GM18870 (cell line): ENCODE measurements around the gene ADGRV1.

Experiments
- ATAC-seq: cut with Tn5 transposase; IDR thresholded peaks from one replicate; pipeline ENCODE4 v1.9.1; 2021; ENCODE audit warnings: moderate library complexity; ENCODE audit not compliant: unreplicated experiment

Gene ADGRV1, protein sequence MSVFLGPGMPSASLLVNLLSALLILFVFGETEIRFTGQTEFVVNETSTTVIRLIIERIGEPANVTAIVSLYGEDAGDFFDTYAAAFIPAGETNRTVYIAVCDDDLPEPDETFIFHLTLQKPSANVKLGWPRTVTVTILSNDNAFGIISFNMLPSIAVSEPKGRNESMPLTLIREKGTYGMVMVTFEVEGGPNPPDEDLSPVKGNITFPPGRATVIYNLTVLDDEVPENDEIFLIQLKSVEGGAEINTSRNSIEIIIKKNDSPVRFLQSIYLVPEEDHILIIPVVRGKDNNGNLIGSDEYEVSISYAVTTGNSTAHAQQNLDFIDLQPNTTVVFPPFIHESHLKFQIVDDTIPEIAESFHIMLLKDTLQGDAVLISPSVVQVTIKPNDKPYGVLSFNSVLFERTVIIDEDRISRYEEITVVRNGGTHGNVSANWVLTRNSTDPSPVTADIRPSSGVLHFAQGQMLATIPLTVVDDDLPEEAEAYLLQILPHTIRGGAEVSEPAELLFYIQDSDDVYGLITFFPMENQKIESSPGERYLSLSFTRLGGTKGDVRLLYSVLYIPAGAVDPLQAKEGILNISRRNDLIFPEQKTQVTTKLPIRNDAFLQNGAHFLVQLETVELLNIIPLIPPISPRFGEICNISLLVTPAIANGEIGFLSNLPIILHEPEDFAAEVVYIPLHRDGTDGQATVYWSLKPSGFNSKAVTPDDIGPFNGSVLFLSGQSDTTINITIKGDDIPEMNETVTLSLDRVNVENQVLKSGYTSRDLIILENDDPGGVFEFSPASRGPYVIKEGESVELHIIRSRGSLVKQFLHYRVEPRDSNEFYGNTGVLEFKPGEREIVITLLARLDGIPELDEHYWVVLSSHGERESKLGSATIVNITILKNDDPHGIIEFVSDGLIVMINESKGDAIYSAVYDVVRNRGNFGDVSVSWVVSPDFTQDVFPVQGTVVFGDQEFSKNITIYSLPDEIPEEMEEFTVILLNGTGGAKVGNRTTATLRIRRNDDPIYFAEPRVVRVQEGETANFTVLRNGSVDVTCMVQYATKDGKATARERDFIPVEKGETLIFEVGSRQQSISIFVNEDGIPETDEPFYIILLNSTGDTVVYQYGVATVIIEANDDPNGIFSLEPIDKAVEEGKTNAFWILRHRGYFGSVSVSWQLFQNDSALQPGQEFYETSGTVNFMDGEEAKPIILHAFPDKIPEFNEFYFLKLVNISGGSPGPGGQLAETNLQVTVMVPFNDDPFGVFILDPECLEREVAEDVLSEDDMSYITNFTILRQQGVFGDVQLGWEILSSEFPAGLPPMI (N-terminal part only)

DNA sequence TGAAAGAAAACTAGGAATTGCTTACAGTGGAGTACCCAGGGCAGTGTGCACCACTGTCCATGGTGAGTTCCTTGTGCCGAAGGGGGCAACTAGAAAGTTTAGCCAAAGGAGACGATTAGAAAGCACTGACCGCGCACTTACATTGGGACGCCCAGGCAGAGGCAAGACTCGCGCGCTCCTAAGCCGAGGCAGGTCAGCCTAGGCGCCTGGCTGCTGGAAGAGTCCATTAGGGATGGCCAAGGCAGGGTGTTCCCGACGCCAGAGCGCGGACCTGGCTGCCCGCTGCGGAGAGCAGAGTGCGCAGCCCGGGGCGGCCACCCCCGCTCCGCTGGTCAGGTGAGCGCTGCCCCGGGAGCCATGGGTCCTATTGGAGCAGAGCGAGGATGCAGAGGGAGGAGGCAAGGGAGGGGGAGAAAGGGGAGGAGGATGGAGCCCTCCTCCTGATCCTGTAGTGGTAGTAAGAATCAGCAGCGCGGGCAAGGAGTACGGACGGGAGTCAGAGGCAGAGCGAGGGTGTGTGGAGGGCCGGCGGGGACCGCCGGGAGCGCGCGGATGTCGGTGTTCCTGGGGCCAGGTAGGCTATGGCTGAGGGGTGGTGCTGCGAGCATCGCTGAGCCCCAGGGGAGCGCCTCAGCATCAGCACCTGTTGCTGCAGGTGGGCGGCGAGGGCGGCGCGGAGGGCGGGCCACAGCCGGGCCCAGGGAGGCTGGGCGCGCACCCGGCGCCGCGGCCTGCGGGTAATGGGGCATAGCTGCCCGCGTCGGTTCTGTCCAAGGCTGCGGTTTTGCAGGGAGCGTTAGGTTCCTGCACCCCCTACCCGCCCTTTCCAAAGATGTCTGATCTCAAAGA lies at the start of gene ADGRV1:
Gene ADGRV1 (plus strand): TSS at position 454 of the 849 bp plus-strand sequence. CDS start 99 bp downstream, at position 553.
- ATAC-seq, result no peak

DNA sequence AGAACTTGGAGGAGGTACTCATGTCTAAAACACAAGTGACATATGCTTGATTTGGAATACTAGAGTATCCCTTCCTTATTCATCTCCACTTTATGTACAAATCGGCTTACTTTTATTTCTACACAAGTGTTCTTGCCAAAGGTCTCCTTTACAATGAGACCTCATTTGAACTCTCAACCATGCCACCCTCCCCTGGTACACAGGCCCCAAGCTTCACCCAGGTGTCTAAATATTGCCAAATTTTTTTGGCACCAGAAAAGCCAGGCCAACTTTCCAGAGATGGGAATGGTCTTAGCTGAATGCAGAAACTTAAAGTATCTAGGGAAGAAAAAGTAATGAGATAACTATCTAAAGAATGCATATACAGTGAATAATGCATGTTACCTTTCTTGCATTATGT lies 48.2 kb upstream of the ADGRV1 start:
- ATAC-seq, result no peak

DNA sequence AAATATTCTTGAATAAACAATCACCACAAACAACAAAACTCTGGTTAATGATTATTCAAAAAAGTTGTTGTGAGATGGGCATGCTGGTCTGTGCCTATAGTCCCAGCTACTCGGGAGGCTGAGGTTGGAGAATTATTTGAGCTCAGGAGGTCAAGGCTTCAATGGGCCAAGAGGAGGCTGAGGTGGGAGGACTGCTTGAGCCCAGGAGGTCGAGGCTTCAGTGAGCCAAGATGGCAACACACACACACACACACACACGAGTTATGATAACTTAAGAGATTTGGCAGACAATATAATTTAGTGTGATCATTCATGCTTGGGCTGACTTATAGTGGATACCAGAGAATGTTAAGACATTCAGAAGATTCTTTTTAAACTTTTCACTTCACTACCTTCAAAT lies 44.1 kb upstream of the ADGRV1 start:
- no peak for ATAC-seq

DNA sequence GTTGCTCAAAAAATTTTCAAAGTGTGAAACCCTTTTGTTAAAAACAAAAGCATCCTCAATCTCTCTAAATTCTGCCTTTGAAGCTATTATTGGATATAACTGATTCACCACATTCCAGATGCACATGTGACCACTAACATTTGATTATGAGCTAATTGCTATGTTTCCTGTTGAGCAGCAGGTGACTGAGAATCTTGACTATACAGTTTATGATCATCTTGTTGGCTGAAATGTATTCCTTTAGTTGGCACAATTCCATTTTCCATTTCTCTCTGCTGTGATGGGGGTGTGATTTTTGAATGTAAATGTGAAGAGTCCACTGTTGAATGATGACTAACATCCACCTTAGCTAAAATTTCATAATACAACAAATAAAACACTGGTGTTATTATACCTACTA lies 39.9 kb upstream of the ADGRV1 start:
- ATAC-seq, result no peak

DNA sequence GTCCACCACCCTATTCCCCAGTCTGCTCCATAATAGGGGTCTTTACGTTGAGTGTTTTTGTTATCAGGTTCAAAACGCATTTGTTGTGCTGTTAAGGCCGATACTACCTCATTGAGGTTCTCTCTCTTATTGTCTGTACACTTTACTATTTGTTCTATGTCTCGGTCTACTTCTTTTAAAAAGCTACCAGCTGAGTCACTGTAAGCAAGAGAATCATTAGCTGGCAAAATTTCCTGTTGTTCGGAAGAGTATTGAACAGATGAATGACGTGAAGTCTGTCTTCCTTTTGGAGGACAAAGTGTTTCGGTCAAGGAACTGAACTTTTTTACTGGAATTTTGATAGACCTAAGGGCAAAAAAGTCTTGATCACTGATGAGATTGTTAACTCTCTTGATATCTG lies 39.5 kb upstream of the ADGRV1 start:
- ATAC-seq, result no peak

DNA sequence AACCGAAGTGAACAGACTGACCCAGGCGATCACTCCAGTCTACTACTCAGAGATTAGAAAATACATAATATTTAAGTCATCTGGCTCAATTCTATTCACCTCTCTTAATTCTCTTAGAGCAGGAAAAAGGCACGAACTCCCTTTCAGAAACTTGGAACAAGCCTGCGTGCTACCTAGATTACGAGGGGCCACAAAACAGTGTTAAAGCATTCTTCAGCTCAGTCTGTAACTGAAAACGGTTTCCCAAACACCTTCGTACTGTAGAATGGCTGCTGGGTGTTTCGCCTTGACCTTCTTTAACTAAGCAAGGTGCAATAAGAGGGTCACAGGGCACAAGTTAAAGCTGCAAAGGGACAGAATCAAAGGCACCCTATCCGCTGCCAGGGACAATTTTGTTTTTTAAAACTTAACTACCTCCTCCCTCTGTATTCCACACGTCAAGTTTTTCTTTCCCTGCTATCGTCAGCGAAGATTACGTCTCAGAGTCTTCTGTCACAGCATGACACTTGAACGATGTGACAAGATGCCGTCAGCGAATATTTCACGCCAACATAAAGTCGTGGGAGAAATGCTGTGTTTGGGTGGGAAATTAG lies 29.9 kb upstream of the ADGRV1 start:
- peak; percentile 13 for ATAC-seq

DNA sequence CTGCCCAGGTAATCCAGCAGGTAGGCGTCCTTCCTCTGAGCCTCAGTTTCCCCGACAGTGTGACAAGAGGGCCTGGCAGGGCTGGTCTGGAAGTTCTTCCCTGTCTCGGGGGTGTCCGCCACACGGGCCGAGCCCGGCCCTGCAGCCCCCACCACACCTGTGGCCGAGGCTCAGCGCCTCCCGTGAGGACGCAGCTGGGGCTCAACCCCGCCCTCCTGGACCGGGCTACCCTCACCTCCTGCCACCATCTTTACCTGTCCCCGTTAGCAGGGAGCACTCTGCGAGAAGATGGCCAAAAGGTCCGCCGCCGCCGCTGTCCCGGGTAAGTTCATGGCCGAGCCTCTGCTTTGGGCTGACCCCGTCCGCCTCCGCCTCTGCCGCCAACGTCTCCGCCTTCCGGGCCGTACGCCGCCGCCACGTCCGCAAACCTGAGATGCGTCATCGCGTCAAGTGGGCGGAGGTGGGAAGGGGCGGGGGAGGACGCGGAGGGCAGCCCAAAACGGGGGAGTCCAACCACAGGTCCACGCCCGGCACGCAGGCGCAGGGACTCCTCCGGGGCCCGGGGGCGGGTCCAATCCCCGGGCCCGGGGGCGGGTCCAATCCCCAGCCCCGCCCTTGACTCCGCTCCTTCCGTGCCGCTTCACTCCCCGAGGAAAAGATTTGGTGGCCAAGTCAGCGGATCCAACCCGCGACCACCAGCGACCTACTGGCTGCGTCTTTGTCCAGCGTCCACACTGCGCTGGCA lies 29.2 kb upstream of the ADGRV1 start, which contains the start of gene LYSMD3:
Gene LYSMD3 (minus strand): TSS at position 391 of the 745 bp plus-strand sequence. CDS start 4,295 bp downstream, outside the sequence.
- ATAC-seq, result peak; percentile 80

DNA sequence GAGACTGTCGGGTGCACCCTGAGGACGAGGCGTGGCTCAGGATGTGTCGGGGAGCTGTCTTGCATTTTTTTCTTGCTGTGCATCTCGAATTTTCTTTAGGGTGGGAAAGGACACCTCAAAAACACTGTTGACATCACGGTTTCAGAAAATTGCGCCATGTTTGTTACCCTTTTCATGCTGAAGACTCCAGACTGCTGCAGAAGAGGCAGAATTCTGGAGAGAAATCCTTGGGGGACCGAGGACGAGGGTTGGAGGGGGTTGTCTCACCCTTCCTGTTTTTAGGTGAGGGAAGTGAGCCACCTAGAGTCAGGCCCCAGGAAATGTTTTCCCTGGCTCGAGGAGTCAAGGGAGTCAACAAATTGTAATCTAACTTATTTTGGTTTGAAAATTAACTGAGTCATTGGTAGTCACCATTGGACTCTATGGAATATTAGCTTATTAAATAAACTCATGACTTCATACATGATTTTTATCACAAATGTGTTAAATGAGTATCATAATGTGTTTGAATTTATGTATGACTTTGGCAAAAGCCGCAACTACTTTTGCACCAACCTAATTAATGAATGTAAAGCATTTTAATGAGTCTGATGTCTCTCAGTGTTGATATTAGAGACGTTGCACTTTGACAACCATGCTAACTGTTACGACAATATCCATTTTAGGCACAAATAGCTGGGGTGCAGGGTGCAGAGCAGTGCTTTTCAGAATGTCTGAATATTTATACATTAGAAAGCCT lies 28.5 kb upstream of the ADGRV1 start:
- ATAC-seq, result peak; percentile 57

DNA sequence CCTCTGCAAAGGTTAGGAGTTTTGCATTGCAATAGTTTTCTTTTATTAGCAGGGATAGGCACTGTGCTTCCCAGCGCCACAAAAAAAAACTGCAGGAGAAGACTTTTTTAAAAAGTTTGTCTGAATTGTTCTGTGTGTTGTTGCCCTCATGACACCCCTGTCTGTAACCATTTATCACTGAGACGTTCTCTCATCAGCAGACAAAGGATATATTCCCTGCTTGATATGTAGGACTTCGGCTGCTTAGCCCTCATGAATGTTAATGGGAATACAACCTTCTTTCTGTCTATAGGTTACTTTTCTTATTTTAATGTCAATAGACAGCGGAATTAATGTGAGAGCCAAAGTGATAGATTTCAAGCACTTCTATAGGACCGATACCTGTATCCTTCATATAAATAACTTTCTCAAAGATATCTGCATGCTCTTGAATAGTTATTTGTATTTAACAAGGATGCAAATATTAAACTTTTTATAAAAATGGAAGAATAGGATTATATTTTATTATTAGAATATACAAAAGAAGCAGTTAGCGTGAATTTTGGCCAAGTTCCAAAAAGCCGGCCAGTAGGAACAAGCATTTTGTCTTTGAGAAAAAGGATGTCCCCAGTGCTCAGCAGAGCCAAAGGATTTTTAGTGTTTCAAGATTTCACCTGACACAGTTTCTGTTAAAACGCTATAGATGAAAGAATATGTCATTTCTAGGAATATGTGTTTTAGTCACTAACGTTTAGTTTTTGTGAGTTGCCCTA lies 27.7 kb upstream of the ADGRV1 start:
- ATAC-seq, result no peak

DNA sequence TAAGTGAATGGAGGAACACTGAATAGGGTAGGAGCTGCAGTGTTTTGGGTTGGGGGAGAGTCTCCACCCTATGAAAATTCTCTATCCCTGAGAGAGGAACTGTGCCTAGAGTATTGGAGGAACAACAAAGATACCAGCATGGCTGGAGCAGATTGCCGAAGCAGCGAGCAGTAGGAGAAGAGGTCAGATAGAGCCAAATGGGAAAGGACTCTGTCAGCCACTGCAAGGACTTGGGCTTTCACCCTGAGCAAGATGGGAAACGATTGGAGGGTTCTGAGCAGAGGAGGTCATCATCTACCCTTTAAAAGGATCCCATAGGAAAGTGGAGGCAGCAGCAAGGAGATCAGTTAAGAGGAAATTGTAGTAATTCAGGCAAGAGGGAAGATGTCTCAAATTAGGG lies 24.8 kb upstream of the ADGRV1 start:
- ATAC-seq, result no peak

DNA sequence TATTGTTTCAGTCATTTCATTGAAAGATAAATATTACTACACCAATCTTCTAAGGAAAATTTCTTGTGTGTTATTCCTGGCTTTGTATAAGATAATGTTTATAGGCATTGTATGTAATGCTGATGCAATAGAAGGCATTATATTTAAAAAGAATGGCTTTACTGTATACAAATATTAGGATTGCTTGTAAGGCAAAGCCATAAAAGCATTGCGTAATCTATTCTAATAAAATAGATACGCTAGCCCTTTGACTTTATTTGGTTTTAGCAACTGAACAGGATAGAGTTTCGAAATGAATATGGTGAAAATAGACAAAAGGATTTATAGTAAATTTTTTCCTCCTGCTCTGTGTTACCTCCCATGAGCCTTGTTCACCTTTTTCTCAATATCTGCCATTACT lies 23.7 kb upstream of the ADGRV1 start:
- no peak for ATAC-seq

DNA sequence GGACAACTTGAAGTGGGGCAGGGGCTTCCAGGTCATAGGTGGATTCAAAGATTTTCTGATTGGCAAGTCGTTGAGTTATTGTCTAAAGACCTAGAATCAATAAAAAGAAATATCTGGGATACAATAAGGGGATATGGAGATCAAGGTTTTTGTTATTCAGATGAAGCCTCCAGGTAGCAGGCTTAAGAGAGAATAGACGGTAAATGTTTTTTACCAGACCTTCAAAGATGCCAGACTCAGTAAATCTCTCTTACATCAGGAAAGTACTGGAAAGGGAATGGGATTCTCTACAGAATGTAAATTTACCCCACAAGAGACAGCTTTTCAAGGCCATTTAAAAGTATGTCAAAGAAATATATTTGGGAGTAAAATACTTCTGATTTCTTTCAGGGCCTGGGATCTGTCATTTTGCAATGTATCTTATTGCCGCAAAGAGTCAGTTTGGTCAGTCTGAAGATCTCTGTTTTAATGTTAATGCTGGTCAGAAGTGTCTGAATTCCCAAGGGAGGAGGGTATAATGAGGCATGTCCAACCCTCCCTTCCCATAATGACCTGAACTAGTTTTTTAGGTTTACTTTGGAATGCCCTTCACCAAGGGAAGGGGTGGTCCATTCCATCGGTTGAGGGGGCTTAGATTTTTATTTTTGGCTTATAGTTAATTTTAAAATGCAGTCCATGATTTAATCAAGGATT lies 15.6 kb upstream of the ADGRV1 start:
- no peak for ATAC-seq

DNA sequence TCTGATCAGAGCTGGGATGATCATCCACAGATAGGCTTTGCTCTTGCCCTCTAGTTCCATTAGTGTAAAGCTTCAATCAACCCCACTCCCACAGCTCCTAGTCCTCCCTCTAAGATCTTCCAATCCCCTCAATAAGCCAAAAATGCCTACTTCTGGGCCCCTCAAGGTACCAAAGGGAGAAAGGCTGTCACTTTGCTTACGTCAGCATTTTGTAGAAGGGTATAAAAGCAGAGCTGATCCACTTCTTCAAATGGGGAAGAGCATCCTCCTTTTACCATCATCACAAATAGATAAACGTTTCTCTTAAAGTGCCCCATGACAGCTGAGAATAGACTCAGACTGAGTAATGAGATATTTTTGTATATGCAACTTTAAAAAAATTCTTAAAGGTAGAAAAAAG lies 13.1 kb upstream of the ADGRV1 start:
- ATAC-seq, result no peak

DNA sequence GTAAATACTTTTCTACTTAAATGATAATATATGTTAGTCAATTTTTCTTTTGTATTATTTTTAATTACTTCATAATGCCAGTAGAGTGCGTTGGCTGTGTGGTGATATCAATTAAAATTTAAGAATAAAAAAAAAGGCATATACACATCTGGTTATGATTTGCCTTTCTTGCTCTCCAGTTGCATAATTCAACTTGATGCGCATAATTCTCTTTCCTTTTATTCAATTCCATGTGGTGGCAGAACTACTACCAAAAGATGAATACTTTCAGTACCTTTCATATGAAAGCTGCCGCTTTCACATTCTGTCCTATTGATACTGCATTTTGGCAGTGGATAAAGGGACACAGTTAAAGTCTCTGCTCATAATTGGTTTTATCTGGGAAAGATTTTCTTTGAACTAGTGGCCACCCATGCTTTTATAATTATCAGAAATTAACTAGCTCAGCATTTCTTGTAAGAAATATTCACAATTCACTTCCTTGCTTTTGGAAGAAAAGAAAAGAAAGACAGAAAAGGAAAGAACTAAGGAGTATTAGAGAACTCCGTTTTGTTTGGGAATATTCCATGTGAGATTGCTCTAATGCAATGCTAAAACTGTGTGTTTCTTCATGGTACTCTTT lies 12.3 kb upstream of the ADGRV1 start:
- no peak for ATAC-seq

DNA sequence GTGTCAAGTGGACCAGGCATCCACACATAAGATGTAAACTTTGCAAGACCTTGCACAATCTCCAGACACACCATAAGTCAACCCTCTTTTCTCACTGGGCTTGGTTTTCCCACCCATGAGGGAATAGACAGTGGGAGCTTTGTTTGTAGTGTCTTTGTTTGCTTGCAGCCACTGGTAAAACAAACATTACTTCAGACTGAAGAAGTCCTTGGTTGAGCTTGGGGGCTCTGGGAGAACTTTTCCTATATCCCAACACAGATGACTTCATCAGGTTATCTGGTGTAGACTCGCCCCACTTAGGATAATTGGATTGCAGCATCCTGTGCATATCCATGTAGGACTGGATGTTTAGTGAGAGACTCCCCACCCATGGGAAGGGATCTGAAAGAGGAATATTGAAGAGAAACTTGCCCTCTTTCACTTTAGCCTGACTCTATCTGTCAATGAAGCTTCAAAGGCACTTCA lies 11.5 kb upstream of the ADGRV1 start:
- no peak for ATAC-seq

DNA sequence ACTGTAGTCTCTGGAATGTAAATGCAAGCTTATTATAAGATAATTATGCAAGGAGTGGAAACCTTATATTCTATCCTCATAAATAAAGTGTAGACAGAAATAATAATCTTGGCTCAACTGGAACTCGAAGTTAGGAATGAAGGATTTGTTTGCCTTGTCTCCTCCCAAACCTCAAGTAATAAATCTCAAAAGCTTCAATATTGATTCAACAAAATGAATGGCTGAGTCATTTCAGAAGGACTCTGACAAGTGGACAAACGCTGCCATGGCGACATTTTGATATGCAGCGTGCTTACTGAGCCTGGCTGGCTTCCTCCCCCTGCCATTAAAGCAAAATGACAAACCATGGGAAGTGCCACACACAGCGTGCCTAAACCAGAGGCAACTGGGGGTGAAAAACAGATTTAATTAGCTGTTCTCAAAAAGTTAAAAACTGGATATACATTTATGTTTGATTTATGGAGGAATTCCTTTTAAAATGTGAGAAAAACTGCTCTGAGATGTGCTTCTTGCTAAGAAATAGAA lies 10.5 kb upstream of the ADGRV1 start:
- ATAC-seq, result no peak
